BLaER1 treated with 17β-estradiol and CSF1 and Interleukin-3, amounts not matched to agents 10 nM and 100 nM (cell line): Measurements from ENCODE around the gene SMAD6.

Experiments
- H3K27ac ChIP-seq, 11 experiments: shearing (Covaris generic); formaldehyde crosslinking; 2 replicates each; pipeline ENCODE4 v1.8.1; 2022
- H3K27me3 ChIP-seq, 11 experiments: shearing (Covaris generic); formaldehyde crosslinking; 2 replicates each; pipeline ENCODE4 v1.8.1; 2022
- H3K36me3 ChIP-seq, 11 experiments: shearing (Covaris generic); formaldehyde crosslinking; 2 replicates each; pipeline ENCODE4 v1.8.1; 2022
- H3K4me1 ChIP-seq, 10 experiments: shearing (Covaris generic); formaldehyde crosslinking; 2 replicates each; pipeline ENCODE4 v1.8.1; 2022
- H3K4me2 ChIP-seq, 11 experiments: shearing (Covaris generic); formaldehyde crosslinking; 2 replicates each; pipeline ENCODE4 v1.8.1; 2022
- H3K4me3 ChIP-seq, 10 experiments: shearing (Covaris generic); formaldehyde crosslinking; 2 replicates each; pipeline ENCODE4 v1.8.1; 2022
- H3K9ac ChIP-seq, 11 experiments: shearing (Covaris generic); formaldehyde crosslinking; 2 replicates each; pipeline ENCODE4 v1.8.1; 2022
- H3K9me3 ChIP-seq, 11 experiments: shearing (Covaris generic); formaldehyde crosslinking; replicated peaks in 1 of 11; 2 replicates each; pipeline ENCODE4 v1.8.1; 2022
- H4K20me1 ChIP-seq, 11 experiments: shearing (Covaris generic); formaldehyde crosslinking; 2 replicates each; pipeline ENCODE4 v1.8.1; 2022
- Cebpa-rat ChIP-seq, 11 experiments: shearing (Covaris generic); IDR thresholded peaks; 2 replicates each; pipeline ENCODE4 v1.8.1; 2022

Gene SMAD6

GRCh38 chr15:66760968-66761725 is 59.1 kb downstream of the SMAD6 start:
- peak overlapping the region in 1 of 10 experiments; percentile 16; a peak in 1 of 20 replicates for H3K4me3 ChIP-seq
- 0 out of 22 replicates have a peak, but pooled peaks cover 0 to 5% (median 0%) of the 10 kb centered on the region in 11 experiments for H3K9me3 ChIP-seq
- peaks cover 0 to 5% (median 0%) of the 10 kb centered on the region in 11 experiments; a peak in 2 of 22 replicates for H3K27me3 ChIP-seq
- peak overlapping the region in 3 of 11 experiments; percentile 12 to 22 (median 22); a peak in 3 of 22 replicates for H3K27ac ChIP-seq
- peak overlapping the region; percentile 69 to 94 (median 86) for H3K4me2 ChIP-seq
- peaks cover 53 to 61% (median 59%) of the 10 kb centered on the region in 10 experiments for H3K4me1 ChIP-seq
- peaks cover 0 to 100% (median 0%) of the 10 kb centered on the region in 11 experiments; a peak in 9 of 22 replicates for H4K20me1 ChIP-seq
- peaks cover 0 to 13% (median 0%) of the 10 kb centered on the region in 11 experiments; a peak in 6 of 22 replicates for H3K36me3 ChIP-seq
- H3K9ac ChIP-seq = no peak overlapping the region
- no peak for TF ChIP-seq Cebpa-rat (IDR thresholded peaks at IDR 0.05)

GRCh38 chr15:66761726-66762595 is 59.9 kb downstream of the SMAD6 start:
- Histone ChIP-seq H3K27ac (no peak overlapping the region), H3K9ac (no peak overlapping the region), H3K36me3 (peaks cover 0 to 12% (median 0%) of the 10 kb centered on the region in 11 experiments; a peak in 4 of 22 replicates), H3K27me3 (peaks cover 0 to 8% (median 0%) of the 10 kb centered on the region in 11 experiments; a peak in 2 of 22 replicates), H3K4me1 (peaks cover 58 to 67% (median 64%) of the 10 kb centered on the region in 10 experiments), H4K20me1 (peaks cover 0 to 100% (median 0%) of the 10 kb centered on the region in 11 experiments; a peak in 9 of 22 replicates), H3K4me3 (no peak overlapping the region), H3K9me3 (0 out of 22 replicates have a peak, but pooled peaks cover 0 to 5% (median 0%) of the 10 kb centered on the region in 11 experiments), H3K4me2 (peak overlapping the region; percentile 69 to 94 (median 86))
- TF ChIP-seq Cebpa-rat (IDR thresholded peaks at IDR 0.05) = no peak

GRCh38 chr15:66763186-66764071 is 61.4 kb downstream of the SMAD6 start:
- peaks cover 58 to 67% (median 64%) of the 10 kb centered on the region in 10 experiments for H3K4me1 ChIP-seq
- peak overlapping the region in 5 of 11 experiments; percentile 11 to 40 (median 32); a peak in 5 of 22 replicates for H3K9ac ChIP-seq
- H3K27ac ChIP-seq = peak overlapping the region in 5 of 11 experiments; percentile 5 to 19 (median 11); a peak in 3 of 22 replicates
- H3K4me2 ChIP-seq = peak overlapping the region; percentile 69 to 94 (median 86)
- peaks cover 0 to 5% (median 0%) of the 10 kb centered on the region in 11 experiments; a peak in 1 of 22 replicates for H3K36me3 ChIP-seq
- TF ChIP-seq Cebpa-rat (IDR thresholded peaks at IDR 0.05) = no peak
- H3K27me3 ChIP-seq = peaks cover 0 to 8% (median 0%) of the 10 kb centered on the region in 11 experiments; a peak in 2 of 22 replicates
- peak overlapping the region in 1 of 10 experiments; percentile 8; a peak in 3 of 20 replicates for H3K4me3 ChIP-seq
- H3K9me3 ChIP-seq = no peaks in the 10 kb centered on the region
- peaks cover 0 to 100% (median 0%) of the 10 kb centered on the region in 11 experiments; a peak in 9 of 22 replicates for H4K20me1 ChIP-seq

- TF ChIP-seq Cebpa-rat (IDR thresholded peaks at IDR 0.05) = no peak
- Histone ChIP-seq H3K27ac (no peak overlapping the region), H3K36me3 (peaks cover 0 to 8% (median 0%) of the 10 kb centered on the region in 11 experiments; a peak in 1 of 22 replicates), H4K20me1 (peaks cover 0 to 100% (median 0%) of the 10 kb centered on the region in 11 experiments; a peak in 9 of 22 replicates), H3K9me3 (no peaks in the 10 kb centered on the region), H3K27me3 (peaks cover 0 to 8% (median 0%) of the 10 kb centered on the region in 11 experiments; a peak in 2 of 22 replicates), H3K9ac (no peak overlapping the region), H3K4me1 (peaks cover 58 to 67% (median 64%) of the 10 kb centered on the region in 10 experiments), H3K4me2 (peak overlapping the region; percentile 69 to 94 (median 86)), H3K4me3 (no peak overlapping the region)
These were observed 62.2 kb downstream of the SMAD6 start for GRCh38 chr15:66764072-66764786.

- Histone ChIP-seq H3K4me3 (no peak overlapping the region), H3K9ac (0 out of 22 replicates have a peak overlapping the region, but pooled peaks of 1 of the 11 experiments have one; percentile 5), H3K9me3 (no peaks in the 10 kb centered on the region), H3K36me3 (peaks cover 0 to 8% (median 0%) of the 10 kb centered on the region in 11 experiments; a peak in 1 of 22 replicates), H3K27ac (peak overlapping the region in 2 of 11 experiments; percentile 20 to 21; a peak in 1 of 22 replicates), H3K4me2 (peak overlapping the region; percentile 59 to 93 (median 79)), H3K4me1 (peaks cover 52 to 61% (median 60%) of the 10 kb centered on the region in 10 experiments), H4K20me1 (peaks cover 0 to 100% (median 0%) of the 10 kb centered on the region in 11 experiments; a peak in 9 of 22 replicates), H3K27me3 (peaks cover 0 to 8% (median 0%) of the 10 kb centered on the region in 11 experiments; a peak in 2 of 22 replicates)
- TF ChIP-seq Cebpa-rat (IDR thresholded peaks at IDR 0.05) = peak in 1 of 11 experiments; percentile 68; a peak in 4 of 22 replicates
These were observed 63.6 kb downstream of the SMAD6 start for GRCh38 chr15:66765478-66766281.
